Measurements from ENCODE around the gene TNPO1.
A peak's percentile ranks its signal among the peaks of the same experiment; 100 is the strongest.
"Not testable (repeated sequence)": the region's sequence is repeated elsewhere in the genome, so short reads cannot be mapped to it uniquely, and the experiment has no call there.

Gene TNPO1

GRCh38 chr5:72816284-72817075 is at the start of gene TNPO1:
Gene TNPO1, plus strand, starts transcription at chr5:72816661. Its CDS starts 77 bp downstream, at chr5:72816738.
- peak; percentile 73 for DNase-seq

GRCh38 chr5:72767289-72768010 is 49.0 kb upstream of the TNPO1 start:
- no peak for DNase-seq

GRCh38 chr5:72770266-72770665 is 46.2 kb upstream of the TNPO1 start:
- no peak for DNase-seq

- DNase-seq = no peak
Observed at GRCh38 chr5:72776684-72777083, 39.8 kb upstream of the TNPO1 start.

- no peak for DNase-seq
Observed at GRCh38 chr5:72779520-72779919, 36.9 kb upstream of the TNPO1 start.

- no peak for DNase-seq
Observed at GRCh38 chr5:72783354-72783753, 33.1 kb upstream of the TNPO1 start.

GRCh38 chr5:72784129-72784528 is 32.3 kb upstream of the TNPO1 start:
- no peak for DNase-seq

GRCh38 chr5:72785801-72786200 is 30.7 kb upstream of the TNPO1 start:
- no peak for DNase-seq

GRCh38 chr5:72786676-72787075 is 29.8 kb upstream of the TNPO1 start:
- DNase-seq = no peak

GRCh38 chr5:72788866-72789505 is 27.5 kb upstream of the TNPO1 start:
- DNase-seq = no peak

- no peak for DNase-seq
Observed at GRCh38 chr5:72790186-72790585, 26.3 kb upstream of the TNPO1 start.

- DNase-seq = not testable (repeated sequence)
Observed at GRCh38 chr5:72792662-72793061, 23.8 kb upstream of the TNPO1 start.

GRCh38 chr5:72796001-72796400 is 20.5 kb upstream of the TNPO1 start:
- DNase-seq = no peak

GRCh38 chr5:72799721-72800120 is 16.7 kb upstream of the TNPO1 start:
- DNase-seq = no peak

- not testable (repeated sequence) for DNase-seq
Observed at GRCh38 chr5:72808637-72809036, 7.8 kb upstream of the TNPO1 start.

GRCh38 chr5:72811849-72812248 is 4.6 kb upstream of the TNPO1 start:
- DNase-seq = no peak

- no peak for DNase-seq
Observed at GRCh38 chr5:72812488-72812887, 4.0 kb upstream of the TNPO1 start.

GRCh38 chr5:72814104-72814503 is 2.4 kb upstream of the TNPO1 start:
- DNase-seq = no peak

GRCh38 chr5:72814864-72815263 is 1.6 kb upstream of the TNPO1 start:
- no peak for DNase-seq

- DNase-seq = no peak
Observed at GRCh38 chr5:72815580-72816283, 729 bp upstream of the TNPO1 start.

- DNase-seq = no peak
Observed at GRCh38 chr5:72817076-72817481, 618 bp downstream of the TNPO1 start.

GRCh38 chr5:72817671-72818266 is 1.3 kb downstream of the TNPO1 start:
- DNase-seq = no peak

All from 8988T (cell line).